ENCODE results near the gene TMPRSS7.
"Not testable (repeated sequence)": the region's sequence is repeated elsewhere in the genome, so short reads cannot be mapped to it uniquely, and the experiment has no call there.

The TMPRSS7 gene

GRCh38 chr3:112072387-112073060 is 38.0 kb downstream of the TMPRSS7 start:
- DNase-seq = not testable (repeated sequence)

GRCh38 chr3:112074006-112074405 is 39.5 kb downstream of the TMPRSS7 start:
- no peak for DNase-seq

GRCh38 chr3:112074616-112075497 is 40.3 kb downstream of the TMPRSS7 start:
- no peak for DNase-seq

- no peak for DNase-seq
Measured at GRCh38 chr3:112078125-112079083, 43.9 kb downstream of the TMPRSS7 start.

GRCh38 chr3:112083239-112083638 is 48.7 kb downstream of the TMPRSS7 start:
- DNase-seq = no peak

DNA sequence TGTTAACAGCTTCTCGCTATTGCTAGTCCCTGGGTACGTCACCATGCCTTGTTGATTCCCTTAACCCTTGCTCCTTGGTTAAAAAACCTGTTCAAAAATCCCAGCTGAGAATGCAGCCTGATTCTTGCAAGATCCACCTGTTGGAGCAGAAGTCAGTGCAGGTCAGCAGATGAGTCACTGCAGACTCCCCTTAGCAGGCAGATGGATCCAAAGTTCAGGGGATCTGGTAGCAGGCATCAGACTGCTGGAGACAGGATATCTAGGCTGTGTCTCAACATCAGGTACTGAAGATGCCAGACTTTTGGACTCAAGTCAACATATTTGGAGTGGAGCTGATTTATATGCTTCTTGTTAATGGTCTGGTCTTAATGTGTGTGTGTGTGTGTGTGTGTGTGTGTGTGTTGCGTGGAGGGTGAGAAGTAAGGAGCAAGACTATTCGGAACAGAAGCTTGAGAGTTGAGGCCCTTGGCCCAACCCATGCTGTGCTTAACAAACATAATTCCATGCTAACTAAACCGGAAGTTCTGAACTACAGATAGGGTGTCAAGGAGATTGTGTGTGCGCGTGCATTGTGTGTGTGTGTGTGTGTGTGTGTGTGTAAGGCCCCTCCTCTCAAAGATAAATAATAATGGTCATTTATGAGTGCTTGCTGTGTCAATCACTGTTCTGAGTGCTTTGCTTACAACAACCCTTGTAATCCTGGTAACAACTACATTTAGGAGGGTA is 50.6 kb downstream of the TMPRSS7 start:
- DNase-seq = no peak

DNA sequence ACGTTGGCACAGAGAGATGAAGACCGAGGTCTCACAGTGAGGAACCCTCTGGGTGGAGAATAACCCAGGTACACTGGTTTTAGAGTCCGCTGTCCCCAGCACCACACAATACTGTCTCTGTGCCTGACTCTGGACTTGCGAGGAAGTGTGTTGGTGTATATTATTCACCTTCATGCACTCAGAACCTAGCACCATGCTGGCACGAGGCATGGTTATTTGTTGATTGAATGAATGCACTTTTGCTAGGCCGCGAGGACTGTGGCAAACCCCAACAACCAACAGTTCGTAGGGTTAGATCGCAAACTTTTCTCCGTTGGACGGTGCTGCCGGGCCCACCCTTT is 51.2 kb downstream of the TMPRSS7 start:
- no peak for DNase-seq

- peak; percentile 63 for DNase-seq
Measured at GRCh38 chr3:112086076-112086854, 51.7 kb downstream of the TMPRSS7 start, which contains the start of gene C3orf52. TSS of gene C3orf52 (plus strand) at chr3:112086389. CDS start at chr3:112086408, 19 bp downstream.

DNA sequence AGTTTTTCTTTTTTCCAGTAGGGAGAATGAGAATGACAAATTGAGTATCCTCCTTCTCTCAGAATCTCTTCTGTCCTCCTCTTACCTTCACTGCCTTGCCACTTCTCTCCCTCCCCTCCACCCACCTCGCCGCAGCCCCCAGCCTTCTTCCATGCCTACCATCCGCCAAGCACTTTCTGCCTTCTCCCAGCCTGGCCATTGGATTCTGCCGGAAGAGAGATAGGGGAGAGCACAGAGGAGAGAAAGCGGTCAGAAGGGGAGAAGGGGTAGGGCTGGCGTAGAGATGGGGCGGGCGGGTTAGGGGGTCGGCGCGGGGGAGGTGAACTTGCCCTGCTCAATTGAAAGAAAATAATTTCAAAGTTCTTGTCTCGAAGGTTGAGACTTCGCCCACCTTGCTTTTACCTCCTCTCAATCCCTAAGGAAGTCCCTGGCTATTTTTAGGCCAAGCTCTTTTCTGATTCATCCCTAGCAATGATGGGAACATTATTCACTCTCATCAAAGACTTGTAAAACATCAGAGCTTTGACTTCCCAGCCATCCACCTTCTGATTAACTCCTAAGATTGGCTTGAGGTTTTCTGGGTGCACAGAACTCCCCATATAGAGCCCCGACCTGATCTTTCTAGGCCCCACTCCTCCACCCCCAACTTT is 52.5 kb downstream of the TMPRSS7 start:
- no peak for DNase-seq

DNA sequence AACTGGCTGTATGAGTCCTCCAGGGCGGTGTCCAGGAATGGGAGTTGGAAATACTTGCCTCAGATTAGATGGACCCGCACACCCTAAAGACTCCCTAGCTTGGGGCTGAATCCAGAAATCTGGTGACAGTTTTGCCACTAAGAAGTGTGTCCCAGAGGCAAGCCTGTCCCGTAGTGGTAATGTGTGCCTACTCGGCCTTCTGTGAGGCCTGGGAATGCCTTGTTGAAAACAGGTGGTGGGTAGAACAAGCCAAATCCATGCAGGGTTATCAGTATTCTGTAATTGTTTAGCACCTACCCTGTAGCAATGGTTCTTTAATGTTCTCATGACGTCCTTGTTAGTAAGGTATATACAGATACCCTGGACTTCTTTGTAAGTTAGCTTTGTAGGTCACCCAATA is 53.2 kb downstream of the TMPRSS7 start:
- DNase-seq = no peak

- no peak for DNase-seq
Measured at GRCh38 chr3:112088944-112089343, 54.4 kb downstream of the TMPRSS7 start.

DNA sequence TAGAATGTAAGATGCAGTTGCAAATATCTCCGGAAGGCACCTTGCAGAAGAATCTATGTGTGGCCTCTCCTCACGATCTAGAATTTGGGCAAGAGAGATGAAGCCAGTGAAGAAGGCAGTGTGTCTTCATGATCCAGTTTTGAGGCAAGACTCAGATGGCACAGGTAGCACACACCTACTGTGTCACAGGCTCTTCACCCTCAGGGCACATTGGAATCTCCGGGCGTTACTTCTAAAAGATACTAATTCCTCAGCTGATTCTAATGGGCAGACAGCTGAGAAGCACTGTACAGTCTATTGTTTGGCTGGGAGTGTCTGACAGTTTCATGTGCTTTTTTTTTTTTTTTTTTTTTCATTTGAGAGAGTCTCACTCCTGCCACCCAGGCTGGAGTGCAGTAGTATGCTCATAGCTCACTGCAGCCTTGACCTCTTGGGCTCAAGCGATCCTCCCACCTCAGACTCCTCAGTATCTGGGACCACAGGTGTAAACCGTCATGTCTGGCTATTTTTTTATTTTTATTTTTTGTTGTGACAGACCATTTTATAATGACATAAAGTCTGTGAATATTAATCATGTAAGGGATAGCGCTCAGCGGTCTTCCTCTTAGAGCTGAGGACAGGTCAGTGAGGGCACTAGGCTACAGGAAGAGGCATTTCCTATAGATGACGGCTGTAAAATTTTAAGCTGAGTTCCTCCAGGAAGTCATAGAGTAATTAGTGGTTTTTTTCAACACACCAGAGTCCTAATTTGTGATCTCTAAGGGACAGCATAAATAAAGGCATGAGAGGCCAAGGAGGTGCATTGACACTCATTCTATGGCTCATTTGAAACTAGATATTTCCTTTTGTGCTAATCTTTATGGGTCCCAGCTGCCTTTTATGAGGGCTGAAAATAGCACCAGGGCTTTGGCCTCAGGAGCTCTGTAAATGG is 55.7 kb downstream of the TMPRSS7 start:
- no peak for DNase-seq

DNA sequence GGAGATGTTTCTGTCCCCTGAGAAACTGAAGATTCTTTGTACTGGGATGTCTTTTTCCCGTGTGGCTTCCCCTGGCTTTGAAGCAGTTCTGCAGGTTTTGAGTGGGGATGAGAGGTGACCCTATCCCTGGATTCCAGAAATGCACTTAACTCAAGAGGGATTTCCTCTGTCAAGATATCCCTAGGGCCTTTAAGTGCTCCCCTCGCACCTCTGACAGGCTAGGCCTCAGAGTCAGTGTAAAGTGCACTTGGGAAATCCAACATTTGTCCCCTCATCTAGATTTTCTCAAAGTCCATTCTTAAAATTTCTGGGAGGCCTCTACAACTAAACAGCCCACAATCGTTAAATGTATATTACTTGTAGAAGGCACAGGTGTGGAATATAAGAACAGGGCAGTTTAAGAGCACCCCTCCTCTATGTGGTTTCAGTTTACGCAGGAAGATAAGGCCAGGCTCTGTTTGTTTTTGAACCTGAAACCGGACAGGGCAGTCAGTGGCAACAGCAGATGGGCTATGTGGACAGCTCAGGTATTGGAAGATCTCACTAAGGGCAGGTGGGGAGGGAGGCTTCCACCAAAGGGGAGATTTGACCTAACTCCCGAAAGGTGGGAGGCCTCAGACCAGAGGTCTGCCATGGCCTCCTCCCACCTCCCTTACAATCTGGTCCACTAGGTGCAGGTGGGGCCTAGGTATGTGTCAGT is 56.5 kb downstream of the TMPRSS7 start:
- no peak for DNase-seq

GRCh38 chr3:112092496-112093179 is 58.1 kb downstream of the TMPRSS7 start:
- no peak for DNase-seq

DNA sequence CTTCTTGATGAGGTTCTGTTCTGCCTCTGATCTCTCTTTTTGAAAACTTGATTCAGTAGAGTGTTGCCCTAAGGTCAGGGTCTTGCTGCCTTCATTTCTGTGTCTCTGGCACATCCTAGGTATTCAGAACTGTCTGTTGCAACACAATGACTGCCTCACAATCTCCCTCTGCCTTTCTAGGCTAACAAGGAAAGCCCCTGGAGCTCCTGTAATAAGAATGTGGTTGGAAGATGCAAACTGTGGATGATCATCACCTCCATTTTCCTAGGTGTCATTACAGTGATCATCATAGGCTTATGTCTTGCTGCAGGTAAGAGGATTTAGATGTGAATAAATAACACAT is 58.6 kb downstream of the TMPRSS7 start:
- no peak for DNase-seq

DNA sequence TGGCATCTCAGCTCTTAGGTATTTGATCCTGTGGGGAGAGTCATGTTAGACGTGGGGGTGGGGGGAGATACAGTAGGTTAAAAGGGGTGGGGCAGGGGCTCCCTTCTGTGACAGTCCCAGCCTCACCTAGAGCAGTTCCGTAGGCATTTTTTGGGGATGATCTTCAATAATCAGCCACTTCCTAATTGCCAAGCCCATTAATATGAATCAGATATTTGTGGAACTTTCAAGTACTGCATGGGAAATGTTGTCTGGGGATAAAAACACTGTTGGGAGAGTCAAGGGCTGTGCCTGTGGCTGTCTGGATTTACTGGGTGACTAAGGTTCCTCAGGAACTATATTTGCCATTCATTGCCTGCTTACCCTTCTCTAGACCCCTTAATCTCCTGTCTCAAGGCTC is 61.2 kb downstream of the TMPRSS7 start:
- no peak for DNase-seq

DNA sequence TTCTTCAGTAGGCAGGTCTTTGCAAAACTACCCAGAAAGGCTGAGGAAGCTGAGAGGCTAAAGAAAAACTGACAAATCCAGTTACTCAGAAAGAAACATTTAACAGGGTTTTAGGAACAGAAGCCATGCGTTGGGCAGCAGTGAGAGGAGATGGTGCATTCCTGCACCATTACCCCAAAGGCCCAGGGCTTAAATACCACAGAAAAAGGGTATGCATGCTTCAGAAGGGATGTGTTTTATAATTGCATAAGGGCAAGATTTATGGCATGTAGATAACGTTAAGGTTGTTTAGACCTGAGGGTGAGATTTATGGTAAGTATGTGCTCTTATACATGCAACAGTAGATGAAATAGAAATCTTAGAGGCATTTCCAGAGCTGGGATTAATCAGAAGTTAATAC is 61.6 kb downstream of the TMPRSS7 start:
- no peak for DNase-seq

- no peak for DNase-seq
Measured at GRCh38 chr3:112097378-112097777, 62.8 kb downstream of the TMPRSS7 start.

DNA sequence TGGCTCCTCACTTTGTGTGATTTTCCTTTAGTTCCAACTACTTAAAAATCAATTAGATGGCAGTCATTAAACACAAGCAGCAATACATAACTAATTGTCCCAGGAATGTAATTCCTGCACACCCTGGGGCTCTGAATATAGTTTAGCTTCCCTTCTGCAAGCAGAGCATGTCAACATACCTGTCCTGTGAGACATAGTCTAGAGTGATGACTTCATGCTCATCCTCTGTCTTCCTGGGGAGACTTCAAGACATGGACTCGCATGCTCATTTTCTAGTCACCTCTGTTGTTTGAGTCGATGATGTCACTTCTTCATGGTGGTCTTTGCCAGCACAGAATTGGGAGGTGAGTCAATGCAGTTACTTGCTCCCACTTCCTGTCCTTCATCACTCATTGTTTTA is 67.4 kb downstream of the TMPRSS7 start:
- no peak for DNase-seq

All from RPMI8226 (cell line).